ENCODE measurements around the gene CFDP1. TPM values are rescaled to one million over a fixed set of nuclear protein-coding genes. Genes with fewer than 3 reads are reported as not detected.

Gene CFDP1
- total and polyA plus RNA-seq, 2 of the 13 experiments (the other 11 are each of a cell fraction or from before 2014, with no cell fraction given), result 78.6 to 153 TPM

DNA sequence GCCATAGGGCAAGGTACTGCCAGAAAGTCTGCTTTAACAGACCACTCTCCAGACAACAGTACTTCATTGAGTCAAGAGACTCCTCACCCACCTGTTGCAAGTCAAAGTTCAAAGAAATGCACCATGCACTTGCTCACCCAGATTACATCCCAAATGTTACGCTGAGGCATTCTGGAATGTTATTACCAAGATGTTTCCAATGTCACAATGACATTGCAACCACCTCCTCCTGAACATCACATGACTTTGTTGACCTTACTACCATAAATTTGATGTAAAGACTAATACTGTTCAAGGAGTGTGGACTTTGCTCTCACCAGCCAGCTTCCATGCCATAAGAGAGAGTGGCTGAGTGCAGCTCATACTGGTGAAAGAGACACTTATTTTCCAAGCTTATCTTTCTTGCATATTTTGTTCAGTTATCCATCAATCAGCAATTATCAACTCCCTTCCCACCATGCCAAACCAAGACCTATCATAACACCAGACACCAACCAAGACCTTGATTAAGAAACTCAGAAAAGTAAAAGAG is 123.3 kb downstream of the CFDP1 start (continued):
- TF ChIP-seq CREB3 (CRISPR knock-in tag; IDR thresholded peaks at IDR 0.05) (no peak), HHEX (CRISPR knock-in tag; IDR thresholded peaks at IDR 0.05) (no peak), PITX1 (CRISPR knock-in tag; IDR thresholded peaks at IDR 0.05) (0 out of 2 replicates have a peak, but pooled peaks have one; percentile 24), CENPBD1 (CRISPR knock-in tag; IDR thresholded peaks at IDR 0.05; ENCODE audit: borderline replicate concordance, low read depth) (no peak), ARID4A (CRISPR knock-in tag; IDR thresholded peaks at IDR 0.05; ENCODE audit: borderline replicate concordance) (peak; percentile 52; the same call in 1 of the 2 replicates), SRF (IDR thresholded peaks at IDR 0.05; ENCODE audit: low read depth, low read length) (no peak), CEBPB (IDR thresholded peaks at IDR 0.05; ENCODE audit: borderline replicate concordance, low read depth, low read length) (peak; percentile 92), ZNF282 (IDR thresholded peaks at IDR 0.05; ENCODE audit: partially characterized antibody) (no peak), ZNF747 (CRISPR knock-in tag; IDR thresholded peaks at IDR 0.05; ENCODE audit: borderline replicate concordance) (no peak), ZNF207 (IDR thresholded peaks at IDR 0.05; ENCODE audit: borderline replicate concordance) (no peak), CERS6 (CRISPR knock-in tag; IDR thresholded peaks at IDR 0.05) (no peak), KLF16 (CRISPR knock-in tag; IDR thresholded peaks at IDR 0.05) (no peak)
- TF ChIP-seq, protein P1, sequence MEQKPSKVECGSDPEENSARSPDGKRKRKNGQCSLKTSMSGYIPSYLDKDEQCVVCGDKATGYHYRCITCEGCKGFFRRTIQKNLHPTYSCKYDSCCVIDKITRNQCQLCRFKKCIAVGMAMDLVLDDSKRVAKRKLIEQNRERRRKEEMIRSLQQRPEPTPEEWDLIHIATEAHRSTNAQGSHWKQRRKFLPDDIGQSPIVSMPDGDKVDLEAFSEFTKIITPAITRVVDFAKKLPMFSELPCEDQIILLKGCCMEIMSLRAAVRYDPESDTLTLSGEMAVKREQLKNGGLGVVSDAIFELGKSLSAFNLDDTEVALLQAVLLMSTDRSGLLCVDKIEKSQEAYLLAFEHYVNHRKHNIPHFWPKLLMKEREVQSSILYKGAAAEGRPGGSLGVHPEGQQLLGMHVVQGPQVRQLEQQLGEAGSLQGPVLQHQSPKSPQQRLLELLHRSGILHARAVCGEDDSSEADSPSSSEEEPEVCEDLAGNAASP (CRISPR knock-in tag; IDR thresholded peaks at IDR 0.05; ENCODE audit: borderline replicate concordance), result peak; percentile 72
- TF ChIP-seq, protein P2, sequence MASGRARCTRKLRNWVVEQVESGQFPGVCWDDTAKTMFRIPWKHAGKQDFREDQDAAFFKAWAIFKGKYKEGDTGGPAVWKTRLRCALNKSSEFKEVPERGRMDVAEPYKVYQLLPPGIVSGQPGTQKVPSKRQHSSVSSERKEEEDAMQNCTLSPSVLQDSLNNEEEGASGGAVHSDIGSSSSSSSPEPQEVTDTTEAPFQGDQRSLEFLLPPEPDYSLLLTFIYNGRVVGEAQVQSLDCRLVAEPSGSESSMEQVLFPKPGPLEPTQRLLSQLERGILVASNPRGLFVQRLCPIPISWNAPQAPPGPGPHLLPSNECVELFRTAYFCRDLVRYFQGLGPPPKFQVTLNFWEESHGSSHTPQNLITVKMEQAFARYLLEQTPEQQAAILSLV (CRISPR knock-in tag; IDR thresholded peaks at IDR 0.05; ENCODE audit: borderline replicate concordance), result no peak
- TF ChIP-seq, protein P3, sequence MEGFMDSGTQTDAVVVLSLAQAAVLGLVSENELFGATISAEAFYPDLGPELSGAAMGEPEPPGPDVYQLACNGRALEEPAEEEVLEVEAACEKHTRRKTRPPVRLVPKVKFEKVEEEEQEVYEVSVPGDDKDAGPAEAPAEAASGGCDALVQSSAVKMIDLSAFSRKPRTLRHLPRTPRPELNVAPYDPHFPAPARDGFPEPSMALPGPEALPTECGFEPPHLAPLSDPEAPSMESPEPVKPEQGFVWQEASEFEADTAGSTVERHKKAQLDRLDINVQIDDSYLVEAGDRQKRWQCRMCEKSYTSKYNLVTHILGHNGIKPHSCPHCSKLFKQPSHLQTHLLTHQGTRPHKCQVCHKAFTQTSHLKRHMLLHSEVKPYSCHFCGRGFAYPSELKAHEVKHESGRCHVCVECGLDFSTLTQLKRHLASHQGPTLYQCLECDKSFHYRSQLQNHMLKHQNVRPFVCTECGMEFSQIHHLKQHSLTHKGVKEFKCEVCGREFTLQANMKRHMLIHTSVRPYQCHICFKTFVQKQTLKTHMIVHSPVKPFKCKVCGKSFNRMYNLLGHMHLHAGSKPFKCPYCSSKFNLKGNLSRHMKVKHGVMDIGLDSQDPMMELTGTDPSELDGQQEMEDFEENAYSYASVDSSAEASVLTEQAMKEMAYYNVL (CRISPR knock-in tag; IDR thresholded peaks at IDR 0.05; ENCODE audit: borderline replicate concordance), result peak; percentile 64; the same call in 1 of the 2 replicates
- TF ChIP-seq, protein P4, sequence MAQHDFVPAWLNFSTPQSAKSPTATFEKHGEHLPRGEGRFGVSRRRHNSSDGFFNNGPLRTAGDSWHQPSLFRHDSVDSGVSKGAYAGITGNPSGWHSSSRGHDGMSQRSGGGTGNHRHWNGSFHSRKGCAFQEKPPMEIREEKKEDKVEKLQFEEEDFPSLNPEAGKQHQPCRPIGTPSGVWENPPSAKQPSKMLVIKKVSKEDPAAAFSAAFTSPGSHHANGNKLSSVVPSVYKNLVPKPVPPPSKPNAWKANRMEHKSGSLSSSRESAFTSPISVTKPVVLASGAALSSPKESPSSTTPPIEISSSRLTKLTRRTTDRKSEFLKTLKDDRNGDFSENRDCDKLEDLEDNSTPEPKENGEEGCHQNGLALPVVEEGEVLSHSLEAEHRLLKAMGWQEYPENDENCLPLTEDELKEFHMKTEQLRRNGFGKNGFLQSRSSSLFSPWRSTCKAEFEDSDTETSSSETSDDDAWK (CRISPR knock-in tag; IDR thresholded peaks at IDR 0.05), result no peak

Data from HepG2 (cell line).